Lower lobe of right lung (tissue), 2 donors: ENCODE measurements around the gene PNPLA7. TPM values are rescaled to one million over a fixed set of nuclear protein-coding genes. Genes with fewer than 3 reads are reported as not detected.

Source experiments
- ATAC-seq, 2 donors: fragments of 200-7000 bp; cut with Tn5 transposase; one replicate each; pipeline ENCODE4 v1.9.1; 2020 to 2022; ENCODE audit warnings: mild to moderate bottlenecking in 2 of 2, moderate library complexity in 2 of 2
- DNase-seq: peaks from one replicate; pipeline ENCODE4 v3.0.0-alpha.2; 2020
- H3K27ac ChIP-seq: fragments of 200-600 bp; one replicate; pipeline ENCODE4 v1.8.0; 2022
- H3K27me3 ChIP-seq: fragments of 200-600 bp; one replicate; pipeline ENCODE4 v1.8.0; 2022; ENCODE audit warnings: low read depth
- H3K36me3 ChIP-seq: fragments of 200-600 bp; one replicate; pipeline ENCODE4 v1.8.0; 2022; ENCODE audit warnings: mild to moderate bottlenecking
- H3K4me1 ChIP-seq: fragments of 200-600 bp; one replicate; pipeline ENCODE4 v1.8.0; 2022
- H3K4me3 ChIP-seq: fragments of 200-600 bp; one replicate; pipeline ENCODE4 v1.8.0; 2022; ENCODE audit warnings: mild to moderate bottlenecking
- H3K9me3 ChIP-seq: fragments of 200-600 bp; one replicate; pipeline ENCODE4 v1.8.0; 2022
- intact Hi-C: fragments of 100-400 bp; cut with DNase I; formaldehyde crosslinking; loops from one replicate; pipeline ENCODE4 v1.11.0; 2022
- total RNA-seq: library from RNA; stranded (reverse); fragmentation: NEBNext Ultra II Directional; extraction: Animal tissue kit (Norgen Biotek cat#: 25700); gene quantifications from one replicate; pipeline ENCODE4 v1.2.1, GENCODE V29; 2021
- TF ChIP-seq, protein P1 (sequence below): fragments of 200-600 bp; IDR thresholded peaks from one replicate; pipeline ENCODE4 v1.8.0; 2022; ENCODE audit warnings: antibody characterized with exemption, mild to moderate bottlenecking
- donor health status: DM: no; HTN: yes; CAD: no; lungs with severe emphysema.

The PNPLA7 gene
- total RNA-seq, 1 donor from 2014 or later: 12.2 TPM

DNA sequence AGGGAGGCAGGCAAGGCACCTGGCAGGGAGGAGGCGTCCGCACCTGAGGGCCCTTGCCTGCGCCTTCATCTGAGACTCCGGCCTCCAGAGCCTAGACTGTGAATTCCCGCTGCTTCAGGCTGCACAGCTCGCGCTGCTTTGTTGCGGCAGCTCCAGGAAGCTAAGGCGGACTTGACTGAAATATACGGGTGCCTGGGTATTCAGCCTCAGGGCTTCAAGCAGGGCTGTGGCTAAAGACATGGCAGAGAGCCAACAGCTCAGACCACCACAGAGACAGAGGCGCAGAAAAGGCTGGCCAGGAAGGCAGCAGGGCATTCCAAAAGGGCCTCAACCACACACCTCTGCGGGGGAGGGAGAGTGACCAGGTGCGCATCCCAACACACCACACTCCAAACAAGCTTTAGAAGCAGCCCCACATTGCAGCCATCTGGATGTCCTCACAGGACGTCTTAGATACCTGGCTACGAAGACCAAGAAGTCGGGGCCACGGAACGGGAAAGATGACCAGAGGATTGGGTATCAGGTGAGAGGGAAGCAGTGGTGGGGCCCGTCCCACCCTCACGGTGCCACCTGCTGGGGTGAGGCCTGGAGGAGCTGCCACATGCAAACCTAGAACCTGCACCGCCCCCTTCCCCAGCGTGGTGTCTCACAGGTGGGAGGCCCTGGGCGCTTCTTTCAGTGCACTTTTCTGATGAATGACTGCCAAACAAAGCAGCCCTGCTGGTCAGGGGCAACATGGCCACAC is 30.2 kb upstream of the PNPLA7 start:
- H3K4me1 ChIP-seq: peaks cover 27% of the 10 kb centered on the region
- DNase-seq (no peak), ATAC-seq (no peak)
- H3K27me3 ChIP-seq: no peaks in the 10 kb centered on the region
- peaks cover 40% of the 10 kb centered on the region for H3K36me3 ChIP-seq
- TF ChIP-seq, protein P1, sequence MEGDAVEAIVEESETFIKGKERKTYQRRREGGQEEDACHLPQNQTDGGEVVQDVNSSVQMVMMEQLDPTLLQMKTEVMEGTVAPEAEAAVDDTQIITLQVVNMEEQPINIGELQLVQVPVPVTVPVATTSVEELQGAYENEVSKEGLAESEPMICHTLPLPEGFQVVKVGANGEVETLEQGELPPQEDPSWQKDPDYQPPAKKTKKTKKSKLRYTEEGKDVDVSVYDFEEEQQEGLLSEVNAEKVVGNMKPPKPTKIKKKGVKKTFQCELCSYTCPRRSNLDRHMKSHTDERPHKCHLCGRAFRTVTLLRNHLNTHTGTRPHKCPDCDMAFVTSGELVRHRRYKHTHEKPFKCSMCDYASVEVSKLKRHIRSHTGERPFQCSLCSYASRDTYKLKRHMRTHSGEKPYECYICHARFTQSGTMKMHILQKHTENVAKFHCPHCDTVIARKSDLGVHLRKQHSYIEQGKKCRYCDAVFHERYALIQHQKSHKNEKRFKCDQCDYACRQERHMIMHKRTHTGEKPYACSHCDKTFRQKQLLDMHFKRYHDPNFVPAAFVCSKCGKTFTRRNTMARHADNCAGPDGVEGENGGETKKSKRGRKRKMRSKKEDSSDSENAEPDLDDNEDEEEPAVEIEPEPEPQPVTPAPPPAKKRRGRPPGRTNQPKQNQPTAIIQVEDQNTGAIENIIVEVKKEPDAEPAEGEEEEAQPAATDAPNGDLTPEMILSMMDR: no peak
- intact Hi-C loops: no loop called here
- no peaks in the 10 kb centered on the region for H3K9me3 ChIP-seq
- no peak overlapping the region for H3K4me3 ChIP-seq
- H3K27ac ChIP-seq: no peak overlapping the region

DNA sequence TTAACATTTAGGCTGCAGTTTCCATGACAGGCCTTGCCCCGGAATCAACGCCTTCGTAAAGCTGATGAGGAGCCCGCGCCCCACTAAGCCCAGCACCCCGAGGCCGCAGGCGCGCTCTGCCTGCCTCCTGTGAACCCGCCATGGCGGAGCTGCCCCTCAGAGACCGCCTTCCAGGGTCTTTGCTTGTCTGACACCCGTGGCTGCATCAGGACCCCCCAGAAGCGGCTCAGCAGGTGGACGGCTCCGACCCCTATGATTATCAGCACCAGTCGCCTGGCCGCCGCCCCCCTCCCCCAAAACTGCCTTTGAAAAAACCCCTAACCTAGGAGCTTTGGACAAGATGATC is 29.0 kb upstream of the PNPLA7 start:
- peak overlapping the region; percentile 82 for H3K4me3 ChIP-seq
- ATAC-seq (no peak), DNase-seq (no peak)
- no peaks in the 10 kb centered on the region for H3K9me3 ChIP-seq
- peak overlapping the region; percentile 80 for H3K27ac ChIP-seq
- intact Hi-C loops: no loop called here
- H3K36me3 ChIP-seq: peaks cover 44% of the 10 kb centered on the region
- TF ChIP-seq, protein P1: no peak
- peaks cover 27% of the 10 kb centered on the region for H3K4me1 ChIP-seq
- H3K27me3 ChIP-seq: no peaks in the 10 kb centered on the region

DNA sequence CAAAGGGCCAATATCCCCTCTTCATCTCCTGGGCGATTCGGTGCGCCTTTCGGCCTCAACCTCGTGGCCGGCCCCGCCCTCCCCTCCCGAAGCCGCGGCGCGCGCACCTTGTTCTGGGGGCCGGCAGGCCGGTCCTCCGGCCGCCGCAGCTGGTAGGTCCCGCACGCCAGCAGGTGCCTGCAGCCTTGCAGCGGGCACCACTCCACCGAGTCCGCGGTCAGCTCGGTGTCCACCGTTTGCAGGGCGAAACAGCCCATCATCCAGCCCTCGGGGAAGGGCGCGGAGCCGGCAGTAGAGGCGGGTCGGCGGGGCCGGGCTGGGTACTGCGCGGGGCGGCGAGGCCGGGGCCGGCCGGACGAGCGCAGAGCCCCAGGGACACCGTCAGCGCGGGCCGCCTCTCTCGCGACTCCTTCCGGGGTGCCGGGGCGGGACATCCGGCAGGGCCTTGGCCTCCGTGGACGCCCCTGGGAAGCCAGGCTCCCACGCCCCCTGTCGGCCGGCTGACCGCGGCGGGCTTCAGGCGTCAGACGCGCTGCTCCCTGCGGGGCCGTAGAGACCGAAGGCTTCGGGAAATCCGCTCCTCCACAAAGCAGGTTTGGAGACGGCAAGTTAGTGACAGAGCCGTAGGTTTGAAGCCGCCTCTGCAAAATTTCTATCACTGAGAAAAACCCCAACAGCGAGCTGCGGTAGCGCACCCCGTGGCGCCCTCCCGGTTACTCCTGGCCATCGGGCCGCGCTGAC is 28.5 kb upstream of the PNPLA7 start, which contains the start of gene DPH7:
TSS of gene DPH7 (minus strand) at position 408 of the 741 bp plus-strand sequence. CDS start at position 260, 148 bp downstream.
- TF ChIP-seq, protein P1: peak; percentile 96
- peak within 1 kb of the TSS; percentile 82 for H3K4me3 ChIP-seq
- H3K4me1 ChIP-seq: peaks cover 27% of the 10 kb centered on the region
- no peaks in the 10 kb centered on the region for H3K9me3 ChIP-seq
- intact Hi-C loops: no loop called here
- DNase-seq (peak; percentile 98), ATAC-seq (peak; percentile 98 to 99)
- H3K36me3 ChIP-seq: peaks cover 47% of the 10 kb centered on the region
- peak within 1 kb of the TSS; percentile 80 for H3K27ac ChIP-seq
- H3K27me3 ChIP-seq: no peaks in the 10 kb centered on the region

DNA sequence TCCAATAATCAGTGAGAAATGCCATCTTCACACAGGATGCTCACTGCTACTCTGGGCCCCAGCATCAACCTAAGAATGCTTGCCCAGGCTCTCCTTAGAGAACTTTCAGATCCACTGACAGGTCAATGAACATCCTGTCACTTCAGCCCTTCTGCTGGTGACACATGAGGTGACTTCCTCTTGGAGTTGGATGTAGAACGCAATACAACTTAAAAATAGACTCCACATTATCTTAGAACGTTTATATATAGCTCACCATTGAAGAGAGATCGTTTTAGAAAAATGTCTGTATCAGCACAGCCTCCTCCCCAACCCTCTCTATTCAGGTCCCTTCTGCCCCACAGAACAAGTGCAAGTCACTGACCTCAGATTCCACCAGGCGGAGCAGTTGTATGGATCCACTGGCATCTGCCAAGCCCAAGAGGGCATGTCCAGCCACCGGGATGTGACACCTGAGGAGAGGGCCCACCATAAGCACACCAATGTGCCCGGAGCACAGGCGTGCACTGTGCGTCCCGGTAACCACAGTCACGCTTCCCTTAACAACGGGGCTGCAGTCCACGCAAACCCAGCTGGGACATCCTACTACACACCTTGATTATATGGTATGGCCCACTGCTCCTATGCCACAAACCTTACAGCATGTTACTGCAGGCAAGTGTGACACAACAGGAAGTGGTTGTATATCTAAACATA is 25.7 kb upstream of the PNPLA7 start:
- H3K9me3 ChIP-seq: no peaks in the 10 kb centered on the region
- H3K4me3 ChIP-seq: no peak overlapping the region
- DNase-seq (no peak), ATAC-seq (no peak)
- H3K27ac ChIP-seq: no peak overlapping the region
- TF ChIP-seq, protein P1: no peak
- peaks cover 52% of the 10 kb centered on the region for H3K36me3 ChIP-seq
- H3K4me1 ChIP-seq: peaks cover 27% of the 10 kb centered on the region
- no peaks in the 10 kb centered on the region for H3K27me3 ChIP-seq
- intact Hi-C loops: no loop called here

DNA sequence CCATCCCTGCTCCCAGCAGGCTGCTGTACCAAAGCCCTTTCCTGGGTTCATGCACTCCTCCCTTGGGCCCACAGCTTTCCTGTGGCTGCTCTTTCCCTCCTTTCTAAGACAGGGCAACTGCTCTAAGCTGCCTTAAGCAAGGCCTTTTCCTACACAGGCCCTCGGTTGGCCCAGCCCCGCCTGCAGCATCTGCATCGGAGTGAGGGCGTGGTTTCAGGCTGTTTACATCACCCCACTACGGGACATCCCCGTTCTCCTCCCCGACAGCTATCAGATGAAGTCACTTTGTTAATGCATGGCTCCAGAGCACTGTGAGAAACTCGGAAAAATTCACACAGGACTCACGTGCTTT is 25.1 kb upstream of the PNPLA7 start:
- DNase-seq (no peak), ATAC-seq (no peak)
- TF ChIP-seq, protein P1: no peak
- Histone ChIP-seq H3K4me1 (peaks cover 27% of the 10 kb centered on the region), H3K27ac (no peak overlapping the region), H3K9me3 (no peaks in the 10 kb centered on the region), H3K4me3 (no peak overlapping the region), H3K36me3 (peaks cover 52% of the 10 kb centered on the region), H3K27me3 (no peaks in the 10 kb centered on the region)
- intact Hi-C loops: no loop called here
